Islet of Langerhans (tissue), 1 donor: Measurements from ENCODE around the gene ANKRD22.
A peak's percentile ranks its signal among the peaks of the same experiment; 100 is the strongest.

Experiments
- FAIRE-seq: peaks from one replicate; lab custom pipeline; 2011; peaks lifted over from hg19 to GRCh38; lab: Jason Lieb, UNC

ANKRD22 gene

GRCh38 chr10:88835096-88835909 lies 16.3 kb downstream of the ANKRD22 start:
- FAIRE-seq: peak; percentile 98

GRCh38 chr10:88833723-88834122 lies 17.9 kb downstream of the ANKRD22 start:
- FAIRE-seq: no peak

GRCh38 chr10:88833156-88833555 lies 18.5 kb downstream of the ANKRD22 start:
- no peak for FAIRE-seq

GRCh38 chr10:88832376-88832775 lies 19.3 kb downstream of the ANKRD22 start:
- peak; percentile 5 for FAIRE-seq

- FAIRE-seq: no peak
Observed at GRCh38 chr10:88831709-88832108, 19.9 kb downstream of the ANKRD22 start.

- FAIRE-seq: no peak
Observed at GRCh38 chr10:88830643-88831268, 20.9 kb downstream of the ANKRD22 start.

- FAIRE-seq: no peak
Observed at GRCh38 chr10:88828310-88828709, 23.3 kb downstream of the ANKRD22 start.

GRCh38 chr10:88827671-88828070 lies 24.0 kb downstream of the ANKRD22 start:
- FAIRE-seq: no peak

- no peak for FAIRE-seq
Observed at GRCh38 chr10:88826388-88826787, 25.3 kb downstream of the ANKRD22 start.

- FAIRE-seq: peak; percentile 69
Observed at GRCh38 chr10:88820748-88821401, 30.8 kb downstream of the ANKRD22 start.

GRCh38 chr10:88819290-88819689 lies 32.4 kb downstream of the ANKRD22 start:
- no peak for FAIRE-seq

- FAIRE-seq: no peak
Observed at GRCh38 chr10:88813200-88813599, 38.4 kb downstream of the ANKRD22 start.

- FAIRE-seq: peak; percentile 36
Observed at GRCh38 chr10:88810196-88810961, 41.3 kb downstream of the ANKRD22 start.

GRCh38 chr10:88809621-88810020 lies 42.0 kb downstream of the ANKRD22 start:
- FAIRE-seq: no peak

GRCh38 chr10:88805924-88806323 lies 45.7 kb downstream of the ANKRD22 start:
- no peak for FAIRE-seq

- FAIRE-seq: no peak
Observed at GRCh38 chr10:88805361-88805760, 46.3 kb downstream of the ANKRD22 start.

- no peak for FAIRE-seq
Observed at GRCh38 chr10:88804083-88804812, 47.4 kb downstream of the ANKRD22 start.

- no peak for FAIRE-seq
Observed at GRCh38 chr10:88803641-88804040, 48.0 kb downstream of the ANKRD22 start.

- FAIRE-seq: no peak
Observed at GRCh38 chr10:88802523-88803285, 48.9 kb downstream of the ANKRD22 start, which contains the start of gene LIPM. TSS of gene LIPM (plus strand) at chr10:88802730. CDS start at chr10:88802897, 167 bp downstream.

- no peak for FAIRE-seq
Observed at GRCh38 chr10:88800152-88801125, 51.2 kb downstream of the ANKRD22 start.
